HL-60/S4 treated with retinoic acid at 250 ng/mL for 4 days and 3 days (cell line): ENCODE measurements around the gene MRPS21.
"Not testable (repeated sequence)": the region's sequence is repeated elsewhere in the genome, so short reads cannot be mapped to it uniquely, and the experiment has no call there.

Experiments
- in situ Hi-C: fragments of 300-500 bp; cut with MboI; formaldehyde crosslinking; loops from 2 replicates; pipeline ENCODE4 v1.7.0; 2022; ENCODE audit warnings: low sequenced_read_pairs

The MRPS21 gene

DNA sequence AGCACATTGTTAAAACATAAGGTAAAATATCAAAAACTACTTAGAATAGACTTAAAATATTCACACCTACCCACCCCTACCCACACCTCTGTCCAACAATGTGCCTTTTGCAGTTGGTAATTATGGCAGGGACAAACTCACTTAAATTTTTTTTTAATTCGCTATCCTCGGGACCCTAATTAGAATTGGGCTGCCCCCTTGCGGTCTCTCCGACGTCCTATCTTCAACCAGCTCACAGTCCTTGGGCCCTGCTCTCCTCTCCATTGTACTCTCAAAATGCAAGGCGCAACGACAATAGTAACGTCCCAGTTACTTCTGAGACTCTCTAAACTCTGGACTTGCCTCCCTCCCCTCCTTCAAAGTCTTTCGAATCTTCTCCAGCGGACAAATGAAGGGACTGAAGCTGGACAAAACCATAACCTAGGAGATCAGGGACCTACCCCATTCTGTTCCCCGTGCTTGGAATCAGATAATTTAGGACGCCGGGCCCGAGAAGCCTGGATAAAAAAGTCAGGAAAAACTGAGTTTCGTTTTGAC lies 12.4 kb upstream of the MRPS21 start:
- in situ Hi-C loops = no loop called here

DNA sequence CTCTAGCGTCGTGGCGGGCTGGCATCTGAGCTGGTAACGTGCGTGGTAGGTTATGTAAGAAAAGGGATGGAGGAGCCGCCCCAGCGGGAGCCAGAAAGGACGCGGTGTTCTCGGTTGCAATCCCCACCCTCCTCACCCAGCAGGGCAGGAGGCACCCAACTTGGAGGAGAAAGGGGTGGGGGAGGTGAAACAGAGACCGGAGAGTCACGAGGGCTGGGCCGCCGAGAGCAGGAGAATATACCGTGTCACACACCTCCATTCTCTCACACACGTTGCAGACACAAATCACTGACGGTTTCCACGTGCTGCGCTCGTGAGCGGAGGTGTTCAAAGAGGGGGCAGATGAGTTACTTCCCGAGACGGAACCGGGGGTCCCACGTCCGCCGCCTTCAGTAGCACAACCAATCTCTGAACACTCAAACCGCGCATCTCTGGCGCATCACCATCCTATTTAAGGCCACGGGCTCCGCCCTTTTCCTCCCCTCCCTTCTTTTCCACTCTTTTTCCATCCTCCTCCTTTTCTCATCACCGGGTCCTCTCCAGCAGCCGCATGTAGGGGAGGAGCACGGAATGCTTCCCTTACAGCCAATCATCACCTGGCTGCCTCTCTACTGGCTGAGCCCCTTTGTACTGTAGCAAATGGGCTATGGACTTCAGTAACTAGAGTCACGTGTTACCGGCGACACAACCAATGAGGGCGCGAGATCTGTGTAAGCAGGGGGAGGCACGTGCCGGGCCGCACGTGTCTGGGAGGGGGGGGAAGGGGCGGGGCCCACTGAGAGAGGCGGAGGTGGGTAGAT lies 11.7 kb upstream of the MRPS21 start, which contains the start of gene CIART:
CIART (plus strand) TSS at position 797 of the 800 bp plus-strand sequence. CDS start 714 bp downstream, outside the sequence.
- in situ Hi-C loops = no loop called here

DNA sequence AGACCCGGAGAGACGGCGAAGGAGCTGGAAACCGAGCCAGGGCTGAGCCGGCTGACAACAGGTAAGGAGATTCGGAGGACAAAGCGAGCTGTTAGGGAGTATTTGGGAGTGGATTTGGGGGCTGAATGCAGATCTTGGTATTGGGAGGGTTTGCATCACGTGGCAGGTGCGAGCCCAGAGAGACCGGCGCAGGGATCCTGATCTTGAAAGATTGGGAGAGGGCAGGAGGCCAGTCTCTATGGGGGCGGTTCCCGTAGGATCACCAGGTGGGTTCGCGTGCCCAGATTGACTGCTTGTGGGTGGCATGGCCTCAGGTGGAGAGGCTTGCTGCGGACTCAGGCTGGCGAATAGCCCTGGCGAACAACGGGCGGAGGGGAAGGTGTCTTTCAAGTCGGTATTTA lies 11.1 kb upstream of the MRPS21 start:
- in situ Hi-C loops = no loop called here

DNA sequence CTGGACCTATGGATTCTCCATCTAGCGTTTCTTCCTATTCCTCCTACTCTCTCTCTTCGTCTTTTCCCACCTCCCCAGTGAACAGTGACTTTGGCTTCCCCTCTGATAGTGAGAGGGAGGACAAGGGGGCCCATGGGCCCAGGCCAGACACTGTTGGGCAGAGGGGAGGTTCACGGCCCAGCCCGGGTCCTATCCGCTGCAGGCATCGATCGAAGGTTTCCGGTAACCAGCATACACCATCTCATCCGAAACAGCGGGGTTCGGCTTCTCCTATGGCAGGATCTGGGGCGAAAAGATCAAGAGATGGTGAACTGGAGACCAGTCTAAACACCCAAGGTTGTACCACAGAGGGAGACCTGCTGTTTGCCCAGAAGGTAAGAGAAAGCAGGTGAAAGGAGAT lies 10.4 kb upstream of the MRPS21 start:
- in situ Hi-C loops = no loop called here

DNA sequence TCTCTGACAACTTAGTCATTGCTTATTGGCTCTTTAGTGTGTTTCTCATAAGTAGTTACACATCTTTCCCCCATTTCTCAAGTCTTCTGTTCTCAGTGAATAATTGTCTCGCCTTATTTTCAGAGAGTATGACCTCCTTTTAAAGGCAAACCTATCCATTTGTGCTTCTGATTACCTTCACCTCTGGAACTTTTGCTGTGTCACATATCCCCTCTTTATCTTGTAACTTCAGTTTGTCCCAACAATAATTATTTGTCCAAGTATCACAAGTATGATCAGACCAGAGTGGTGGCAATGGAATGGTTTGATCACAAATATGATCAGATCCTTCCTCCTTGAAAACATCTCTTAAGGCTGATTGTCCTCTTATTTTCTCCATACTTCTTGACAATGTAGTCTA lies 5.3 kb upstream of the MRPS21 start:
- in situ Hi-C loops = no loop called here

DNA sequence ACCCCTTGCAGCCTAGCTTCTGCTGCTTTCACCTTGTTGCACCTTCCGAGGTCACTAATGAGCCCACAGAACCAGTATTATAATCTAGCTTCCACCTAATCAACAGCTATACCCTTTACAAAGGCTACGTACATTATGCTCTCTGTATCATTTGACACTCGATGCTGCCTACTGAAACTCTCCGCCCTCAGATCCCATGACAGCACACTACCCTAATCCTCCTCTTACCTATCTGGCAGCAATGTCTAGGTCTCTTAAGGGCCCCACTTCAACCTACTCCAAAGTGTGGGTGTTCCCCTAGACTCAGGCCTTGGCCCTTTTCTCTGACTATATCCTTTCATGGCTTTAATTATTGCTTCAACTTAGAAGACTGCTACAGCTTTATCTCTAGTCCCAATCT lies 4.8 kb upstream of the MRPS21 start:
- in situ Hi-C loops = no loop called here

DNA sequence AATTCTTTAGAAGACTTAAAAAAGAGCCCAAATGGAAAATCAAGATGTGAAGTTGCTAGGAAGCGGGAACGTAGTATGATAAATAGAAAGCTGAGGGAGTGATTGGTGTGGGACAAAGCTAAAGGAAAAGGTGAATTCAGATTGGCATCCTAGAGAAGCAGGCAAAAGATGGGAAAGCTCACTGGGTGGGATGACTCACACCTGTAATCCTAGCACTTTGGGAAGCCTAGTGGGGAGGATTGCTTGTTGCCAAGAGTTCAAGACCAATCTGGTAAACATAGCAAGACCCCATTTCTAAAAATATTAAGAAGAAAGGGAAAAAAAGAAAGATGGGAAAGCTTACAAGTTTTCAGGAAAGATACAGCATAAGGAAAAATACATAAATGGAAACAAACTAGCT lies 1.8 kb downstream of the MRPS21 start:
- in situ Hi-C loops = no loop called here

DNA sequence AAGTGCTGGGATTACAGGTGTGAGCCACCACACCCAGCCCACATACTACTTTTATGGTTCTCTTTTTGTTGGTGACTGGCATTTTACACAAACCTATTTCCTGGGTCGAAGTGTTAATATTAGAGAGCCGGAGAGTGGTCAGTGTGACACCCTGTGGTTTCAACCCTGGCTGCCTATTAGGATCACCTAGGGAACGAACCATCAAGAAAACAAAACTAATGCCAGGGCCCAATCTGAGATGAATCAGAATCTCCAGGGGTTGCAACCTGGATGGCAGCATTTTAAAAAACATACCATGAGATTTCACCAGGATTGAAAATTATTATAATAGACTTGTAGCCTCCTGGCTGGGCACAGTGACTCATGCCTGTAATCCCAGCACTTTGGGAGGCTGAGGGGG lies 6.1 kb downstream of the MRPS21 start:
- in situ Hi-C loops = no loop called here

DNA sequence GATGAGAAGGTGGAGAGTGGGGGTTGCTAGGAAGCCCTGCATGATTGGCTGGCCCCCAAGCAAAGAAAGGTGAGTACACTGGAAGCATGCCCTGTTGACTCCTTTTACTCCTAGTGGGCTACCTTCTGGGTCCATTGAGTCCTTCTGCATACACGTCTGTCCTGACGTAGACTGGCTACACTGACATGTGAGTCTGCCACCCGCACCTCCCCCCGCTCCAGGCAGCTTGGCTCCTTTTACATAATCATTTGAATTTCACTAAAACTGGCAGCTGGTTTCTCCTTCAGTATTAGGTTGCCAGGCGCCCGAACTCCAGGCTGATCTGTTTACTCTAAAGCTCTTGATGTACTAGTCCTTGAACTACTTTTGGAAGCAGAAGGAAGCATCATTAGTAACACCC lies 8.7 kb downstream of the MRPS21 start:
- in situ Hi-C loops = no loop called here

DNA sequence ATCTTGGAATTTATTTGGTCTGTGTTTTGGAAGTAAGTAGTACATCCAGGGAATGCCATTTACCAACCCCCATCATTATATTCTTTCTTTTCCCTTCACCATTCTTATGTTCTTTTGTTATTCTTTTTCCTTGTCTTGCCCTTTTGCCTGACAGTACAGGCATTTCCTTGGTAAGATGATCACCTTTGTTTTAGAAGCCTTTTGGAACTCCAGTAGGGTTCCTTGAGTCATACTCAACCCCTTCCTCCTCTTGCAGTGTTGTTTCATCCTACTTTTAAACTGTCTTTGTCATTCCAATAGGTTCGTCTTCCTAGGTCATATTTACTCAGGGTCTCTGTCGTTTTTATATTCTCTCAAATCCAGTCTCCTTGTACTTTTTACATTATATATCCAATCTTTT lies 9.2 kb downstream of the MRPS21 start:
- in situ Hi-C loops = no loop called here

DNA sequence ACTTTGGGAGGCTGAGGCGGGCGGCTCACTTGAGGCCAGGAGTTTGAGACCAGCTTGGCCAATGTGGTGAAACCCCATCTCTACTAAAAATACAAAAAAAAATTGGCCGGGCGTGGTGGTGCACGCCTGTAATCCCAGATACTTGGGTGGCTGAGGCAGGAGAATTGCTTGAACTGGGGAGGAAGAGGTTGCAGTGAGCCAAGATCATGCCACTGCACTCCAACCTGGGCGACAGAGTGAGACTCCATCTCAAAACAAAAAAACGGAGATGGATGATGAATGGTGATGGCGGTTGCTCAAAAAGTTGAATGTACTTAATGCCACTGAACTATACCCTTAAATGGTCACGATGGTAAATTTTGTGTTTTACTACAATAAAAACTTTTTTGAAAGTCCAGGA lies 14.9 kb downstream of the MRPS21 start:
- in situ Hi-C loops = not testable (repeated sequence)

DNA sequence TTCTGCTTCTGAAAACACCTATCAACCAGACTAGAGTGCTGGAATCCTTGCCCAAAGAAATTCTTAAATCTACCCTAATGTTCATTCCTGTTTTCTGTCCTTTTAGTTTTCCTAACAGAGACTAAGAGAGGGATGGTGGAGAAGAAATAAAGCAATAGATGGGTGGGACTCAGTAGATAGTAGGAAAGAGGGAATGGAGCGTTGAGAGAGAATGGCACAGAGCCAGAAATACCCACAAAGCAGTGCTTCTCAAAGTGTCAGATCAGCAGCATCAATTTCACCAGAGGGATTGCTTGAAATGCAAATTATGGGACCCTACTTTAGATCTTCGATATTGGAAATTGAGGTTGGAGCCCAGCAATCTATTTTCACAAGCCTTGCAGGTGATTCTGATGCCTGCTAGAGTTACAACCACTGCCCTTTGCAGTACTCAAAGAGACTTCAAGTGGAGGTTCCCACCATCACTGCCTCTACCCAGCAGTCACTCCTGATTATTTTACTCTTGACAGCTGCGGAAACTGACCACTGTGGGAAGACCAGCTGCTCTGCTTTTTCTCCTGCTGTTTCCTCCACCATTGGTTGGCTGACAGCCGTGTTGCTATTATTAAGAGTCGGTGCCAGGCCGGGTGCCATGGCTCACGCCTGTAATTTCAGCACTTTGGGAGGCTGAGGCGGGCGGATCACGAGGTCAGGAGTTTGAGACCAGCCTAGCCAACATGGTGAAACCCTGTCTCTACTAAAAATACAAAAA lies 16.3 kb downstream of the MRPS21 start:
- in situ Hi-C loops = no loop called here

DNA sequence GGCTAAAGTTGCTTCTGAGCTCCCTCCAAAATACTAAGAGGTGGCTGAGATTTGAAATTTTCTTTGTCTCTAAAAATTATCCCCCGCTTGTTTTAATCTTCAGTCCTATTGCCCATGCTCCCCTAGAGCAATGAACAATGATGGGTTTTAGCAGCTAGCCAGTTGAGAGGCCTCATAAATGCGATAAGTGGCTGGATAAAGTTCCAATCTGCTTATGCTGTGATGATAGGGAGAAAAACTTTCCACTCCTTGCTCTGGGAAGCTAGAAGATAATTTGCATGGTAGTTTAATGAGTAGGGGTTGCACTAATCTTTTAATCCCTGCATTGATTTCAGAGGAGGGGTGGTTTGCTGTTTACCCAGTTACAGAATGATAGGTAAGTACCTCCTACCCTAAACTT lies 18.1 kb downstream of the MRPS21 start:
- in situ Hi-C loops = no loop called here

DNA sequence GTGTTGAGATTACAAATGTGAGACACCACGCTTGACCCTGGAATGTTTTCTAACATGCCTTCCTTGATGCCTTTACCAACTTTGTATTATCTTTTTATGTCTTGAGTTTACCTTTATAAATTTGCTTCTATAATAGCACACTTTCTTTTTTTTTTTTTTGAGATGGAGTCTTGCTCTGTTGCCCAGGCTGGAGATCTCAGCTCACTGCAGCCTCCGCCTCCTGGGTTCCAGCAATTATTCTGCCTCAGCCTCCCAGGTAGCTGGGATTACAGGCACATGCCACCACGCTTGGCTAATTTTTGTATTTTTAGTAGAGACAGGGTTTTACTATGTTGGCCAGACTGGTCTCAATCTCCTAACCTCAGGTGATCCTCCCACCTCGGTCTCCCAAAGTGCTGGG lies 21.0 kb downstream of the MRPS21 start:
- in situ Hi-C loops = not testable (repeated sequence)

DNA sequence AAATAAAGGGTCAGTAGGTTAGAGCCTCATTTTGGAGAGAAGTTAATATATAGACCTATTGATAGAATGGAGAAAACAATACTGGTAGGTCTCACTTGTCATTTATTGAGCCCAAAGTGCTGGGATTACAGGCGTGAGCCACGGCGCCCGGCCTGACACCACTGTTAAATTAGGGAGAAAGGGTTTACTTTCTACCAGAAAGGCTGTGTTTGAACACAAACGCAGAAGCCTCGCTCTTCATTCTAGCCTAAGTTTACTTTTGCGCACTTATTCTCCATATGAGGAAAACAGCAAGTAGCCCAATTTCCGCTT lies 27.0 kb downstream of the MRPS21 start:
- in situ Hi-C loops = no loop called here

DNA sequence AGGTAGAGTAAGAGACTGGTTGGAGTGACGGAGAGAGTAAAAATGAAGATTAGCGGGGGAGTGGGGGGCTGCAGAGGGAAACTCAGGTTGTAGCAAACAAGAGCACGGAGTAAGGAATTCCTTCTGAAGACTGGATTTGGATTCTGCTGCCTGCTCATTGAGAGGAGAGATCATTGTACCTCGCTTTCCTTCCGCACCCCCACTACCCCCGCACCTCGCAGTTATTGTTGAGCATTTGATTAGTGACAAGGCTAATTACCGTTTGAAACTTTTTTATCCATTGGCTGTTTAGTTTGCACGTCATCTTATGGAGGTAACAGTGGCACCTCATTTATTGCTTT lies 28.1 kb downstream of the MRPS21 start:
- in situ Hi-C loops = no loop called here

DNA sequence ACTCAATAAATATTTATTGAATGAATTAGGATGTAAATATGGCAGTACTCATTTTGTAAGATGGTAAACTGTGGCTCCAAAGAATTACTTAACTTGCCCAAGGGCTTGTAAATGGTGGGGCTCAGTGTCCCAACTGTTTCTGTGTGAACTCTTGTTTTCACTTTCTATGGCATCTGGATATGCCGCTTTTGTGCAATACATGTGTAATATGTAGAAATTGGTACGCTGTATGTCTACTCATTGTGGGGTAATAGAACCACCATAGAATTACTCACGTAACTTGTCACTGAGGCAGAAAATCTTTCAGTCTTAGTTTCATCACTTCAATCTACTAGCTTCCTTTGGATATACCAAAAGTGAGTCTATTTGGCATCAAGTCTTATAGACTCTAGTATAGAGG lies 28.6 kb downstream of the MRPS21 start:
- in situ Hi-C loops = no loop called here

DNA sequence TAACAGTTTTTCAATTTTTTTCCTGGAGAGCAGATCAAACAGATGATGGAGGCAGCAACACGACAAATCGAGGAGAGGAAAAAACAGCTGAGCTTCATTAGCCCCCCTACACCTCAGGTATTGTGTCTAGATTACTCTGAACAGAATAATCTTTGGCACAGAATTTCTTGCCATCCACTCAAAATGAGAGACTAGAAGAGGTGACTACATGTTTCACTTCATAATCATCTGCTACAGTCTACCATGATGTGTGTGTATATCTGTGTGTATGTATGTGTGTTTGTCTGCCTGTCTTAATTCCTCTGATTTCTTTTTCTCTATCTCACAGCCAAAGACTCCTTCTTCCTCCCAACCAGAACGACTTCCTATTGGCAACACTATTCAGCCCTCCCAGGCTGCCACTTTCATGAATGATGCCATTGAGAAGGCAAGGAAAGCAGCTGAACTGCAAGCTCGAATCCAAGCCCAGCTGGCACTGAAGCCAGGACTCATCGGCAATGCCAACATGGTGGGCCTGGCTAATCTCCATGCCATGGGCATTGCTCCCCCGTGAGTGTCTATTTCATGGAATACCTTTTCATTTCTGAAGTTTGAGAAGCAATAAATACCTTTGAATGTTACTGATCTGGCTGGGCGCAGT lies 39.1 kb downstream of the MRPS21 start:
- in situ Hi-C loops = no loop called here

DNA sequence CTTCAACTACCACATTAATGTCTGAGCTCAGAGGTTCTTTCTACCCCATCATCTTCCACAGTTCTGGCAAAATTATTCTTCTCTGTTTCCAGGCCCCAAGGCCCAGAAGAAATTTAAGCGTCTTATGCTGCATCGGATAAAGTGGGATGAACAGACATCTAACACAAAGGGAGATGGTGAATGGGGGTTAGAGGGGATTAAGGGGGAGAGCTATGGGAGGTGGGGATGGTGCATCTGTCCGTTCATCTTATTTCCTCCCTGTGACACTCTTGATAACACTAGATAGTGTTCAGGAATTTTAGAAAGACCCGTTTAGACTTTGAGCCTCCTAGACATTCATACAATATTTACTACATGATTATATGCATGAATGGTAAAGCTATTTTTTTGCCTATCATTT lies 52.7 kb downstream of the MRPS21 start:
- in situ Hi-C loops = no loop called here

DNA sequence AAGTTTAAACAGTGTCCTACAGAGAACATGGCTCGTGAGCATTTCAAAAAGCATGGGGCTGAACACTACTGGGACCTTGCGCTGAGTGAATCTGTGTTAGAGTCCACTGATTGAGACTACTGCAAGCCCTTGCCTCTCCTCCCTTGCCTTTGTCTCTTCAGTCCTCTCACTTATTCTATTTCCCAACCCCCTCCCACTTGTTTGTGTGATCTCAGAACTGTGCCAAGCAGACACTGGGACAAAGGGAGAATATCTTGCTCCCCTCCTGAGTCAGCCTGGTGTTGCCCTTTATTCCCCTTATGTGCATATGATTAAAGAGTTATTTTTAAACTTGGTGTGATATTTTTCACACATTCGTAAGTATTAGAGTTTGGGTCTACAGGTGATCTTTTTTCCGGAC lies 59.2 kb downstream of the MRPS21 start:
- in situ Hi-C loops = no loop called here
